Motor neuron (in vitro differentiated cells): Measurements from ENCODE around the gene KRT17. TPM values are rescaled to one million over a fixed set of nuclear protein-coding genes. Genes with fewer than 3 reads are reported as not detected.
"Not testable (repeated sequence)": the region's sequence is repeated elsewhere in the genome, so short reads cannot be mapped to it uniquely, and the experiment has no call there.

Experiments used
- ATAC-seq, 8 experiments: fragments of 200-7000 bp; cut with Tn5 transposase; replicated peaks in 6 of 8; 2 replicates each; pipeline ENCODE4 v1.8.0; 2021; ENCODE audit warnings: mild to moderate bottlenecking in 8 of 8, moderate library complexity in 8 of 8
- H3K27ac ChIP-seq, 2 donors: fragments of 250-450 bp; sonication (Bioruptor Pico); 2 replicates each; pipeline ENCODE4 v1.9.0; 2021; ENCODE audit warnings: antibody characterized with exemption in 2 of 2, mild to moderate bottlenecking in 2 of 2, moderate library complexity in 1 of 2
- H3K4me1 ChIP-seq, 2 donors: fragments of 250-450 bp; sonication (Bioruptor Pico); replicated peaks in 1 of 2; 2 replicates each; pipeline ENCODE4 v1.6.1; 2021; ENCODE audit warnings: antibody characterized with exemption in 2 of 2, mild to moderate bottlenecking in 2 of 2, moderate library complexity in 1 of 2
- H3K4me3 ChIP-seq, 5 donors: fragments of 250-450 bp; sonication (Bioruptor Pico); 2 replicates each; pipeline ENCODE4 v1.9.0; 2021; ENCODE audit warnings: antibody characterized with exemption in 5 of 5, mild to moderate bottlenecking in 5 of 5, moderate library complexity in 4 of 5
- WGBS, 10 experiments: fragments of 450-650 bp; shearing (Covaris generic); methylation state at CpG; one replicate each; pipeline ENCODE4 v1.0.0; 2022; 5-methylcytosine and 5-hydroxymethylcytosine counted together
- in situ Hi-C, 9 experiments: fragments of 400-800 bp; cut with MboI; loops; one replicate each; pipeline ENCODE4 v1.15.0; 2021; ENCODE audit warnings: low sequenced_read_pairs in 9 of 9, low pct_unique_long_range_greater_than_20kb in 2 of 9; ENCODE audit not compliant: unreplicated experiment in 9 of 9
- total RNA-seq, 8 experiments: library from RNA; unstranded; fragments of 300-600 nt; gene quantifications; 2 replicates each; pipeline versions ENCODE4 v1.2.3 to v1.2.4, GENCODE V29; 2022

The KRT17 gene
- total RNA-seq, 8 experiments from 2014 or later: 0.17 to 18.1 (median 5.8) TPM; not detected in 2

DNA sequence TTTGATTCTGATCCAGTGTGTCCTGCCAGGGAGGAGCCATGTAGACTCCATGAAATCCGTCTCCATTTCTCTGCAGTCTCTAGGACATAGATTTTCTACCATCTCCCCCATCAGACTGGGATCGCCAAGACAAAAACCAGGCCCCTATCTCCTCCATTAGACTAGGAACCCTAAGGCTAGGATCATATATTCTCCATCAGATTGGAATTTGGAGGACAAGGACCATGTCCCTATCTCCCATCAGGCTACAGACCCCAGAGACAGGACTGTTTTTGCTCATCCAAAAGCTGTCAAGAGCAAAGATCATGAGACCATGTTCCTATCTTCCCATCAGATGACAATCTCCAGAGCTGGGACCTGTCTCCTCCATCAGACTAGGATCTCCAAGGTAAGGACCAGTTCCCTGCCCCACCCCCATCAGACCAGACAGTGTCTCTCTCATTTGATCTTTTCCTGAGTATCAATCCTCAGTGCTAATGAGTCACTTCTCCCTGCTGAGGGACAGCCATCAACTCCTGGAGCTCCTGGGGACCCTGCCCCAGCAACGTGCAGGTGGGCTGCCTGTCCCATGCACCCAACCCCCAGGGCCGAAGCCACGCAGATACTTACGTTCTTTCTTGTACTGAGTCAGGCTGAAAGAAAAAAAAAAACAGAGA is 4.3 kb downstream of the KRT17 start:
- in situ Hi-C loops, ATAC-seq, H3K4me1 ChIP-seq, H3K4me3 ChIP-seq, H3K27ac ChIP-seq: not testable (repeated sequence)
- WGBS, 10 experiments: 60 to 80% (median 75%) methylated on average over 1 to 3 of the region's 6 CpGs; no CpG with 5 or more reads in 3 of the 10 experiments

- WGBS, 10 experiments: 67 to 83% (median 72%) methylated on average over 1 to 6 of the region's 20 CpGs; no CpG with 5 or more reads in 6 of the 10 experiments
- H3K4me1 ChIP-seq: no peaks in the 10 kb centered on the region
- no peak overlapping the region for H3K4me3 ChIP-seq
- no peak overlapping the region for H3K27ac ChIP-seq
- in situ Hi-C loops: no loop called here
- no peak for ATAC-seq
These were observed 5.1 kb downstream of the KRT17 start for GRCh38 chr17:41619036-41619926.

- no peak overlapping the region for H3K4me3 ChIP-seq
- WGBS, 10 experiments: 60% methylated on average over 2 of the region's 13 CpGs; no CpG with 5 or more reads in 9 of the 10 experiments
- ATAC-seq: peak in 1 of 8 experiments; percentile 24
These were observed 5.9 kb downstream of the KRT17 start for GRCh38 chr17:41618341-41619035.

DNA sequence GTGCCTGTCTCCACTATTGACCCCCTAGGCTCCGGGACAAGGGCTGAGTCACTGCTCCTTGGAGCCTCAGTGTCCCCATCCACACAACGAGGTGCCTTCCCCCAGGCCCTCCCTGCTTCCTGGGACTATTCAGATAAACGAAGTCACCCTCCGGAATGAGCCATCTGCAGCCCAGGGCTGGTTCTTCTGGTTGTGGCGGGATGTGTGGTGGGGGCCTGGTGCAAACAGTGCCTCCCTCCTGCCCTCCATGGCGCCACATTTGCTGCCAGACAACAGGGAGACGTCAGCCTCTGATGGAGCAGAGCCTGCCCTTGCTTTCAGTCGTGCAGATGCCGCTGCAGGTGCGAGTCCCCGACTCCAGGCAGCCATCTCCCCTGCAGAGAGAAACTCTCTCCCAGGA is 6.7 kb downstream of the KRT17 start:
- ATAC-seq: peak in 5 of 8 experiments; percentile 25 to 52 (median 27)
- Histone ChIP-seq H3K27ac (no peak overlapping the region), H3K4me1 (no peaks in the 10 kb centered on the region), H3K4me3 (no peak overlapping the region)
- WGBS, 10 experiments: 50 to 100% (median 55%) methylated on average over 1 to 2 of the region's 11 CpGs; no CpG with 5 or more reads in 7 of the 10 experiments
- in situ Hi-C loops: no loop called here

More at GRCh38 chr17:41618341-41619035, 5.9 kb downstream of the KRT17 start:
- Histone ChIP-seq H3K27ac (no peak overlapping the region), H3K4me1 (no peaks in the 10 kb centered on the region)
- in situ Hi-C loops: no loop called here

- no peak for ATAC-seq
- 100% methylated on average over 1 of the region's 3 CpGs; no CpG with 5 or more reads in 9 of the 10 experiments for WGBS, 10 experiments
- no peak overlapping the region for H3K4me3 ChIP-seq
- in situ Hi-C loops: no loop called here
- H3K27ac ChIP-seq: no peak overlapping the region
- H3K4me1 ChIP-seq: no peaks in the 10 kb centered on the region
These were observed 7.2 kb downstream of the KRT17 start for GRCh38 chr17:41617136-41617535.

GRCh38 chr17:41616486-41616885 is 7.9 kb downstream of the KRT17 start:
- H3K4me1 ChIP-seq, H3K27ac ChIP-seq, H3K4me3 ChIP-seq, ATAC-seq, in situ Hi-C loops: not testable (repeated sequence)
- WGBS, 10 experiments: 38 to 80% methylated on average over 1 of the region's 4 CpGs; no CpG with 5 or more reads in 8 of the 10 experiments

GRCh38 chr17:41615454-41615853 is 8.9 kb downstream of the KRT17 start:
- Histone ChIP-seq H3K4me1 (no peaks in the 10 kb centered on the region), H3K27ac (no peak overlapping the region), H3K4me3 (no peak overlapping the region)
- in situ Hi-C loops: no loop called here
- no peak for ATAC-seq
- 64 to 83% methylated on average over 1 to 4 of the region's 7 CpGs; no CpG with 5 or more reads in 8 of the 10 experiments for WGBS, 10 experiments

- H3K4me1 ChIP-seq, H3K4me3 ChIP-seq, H3K27ac ChIP-seq, in situ Hi-C loops, ATAC-seq: not testable (repeated sequence)
- WGBS, 10 experiments: 16 to 86% (median 75%) methylated on average over 1 to 3 of the region's 9 CpGs; no CpG with 5 or more reads in 6 of the 10 experiments
These were observed 9.6 kb downstream of the KRT17 start for GRCh38 chr17:41614767-41615166.

- Histone ChIP-seq H3K4me1 (no peaks in the 10 kb centered on the region), H3K27ac (no peak overlapping the region), H3K4me3 (no peak overlapping the region)
- in situ Hi-C loops: no loop called here
- ATAC-seq: no peak
- 37 to 100% (median 79%) methylated on average over 1 to 2 of the region's 5 CpGs; no CpG with 5 or more reads in 5 of the 10 experiments for WGBS, 10 experiments
These were observed 10.3 kb downstream of the KRT17 start for GRCh38 chr17:41614098-41614497.

DNA sequence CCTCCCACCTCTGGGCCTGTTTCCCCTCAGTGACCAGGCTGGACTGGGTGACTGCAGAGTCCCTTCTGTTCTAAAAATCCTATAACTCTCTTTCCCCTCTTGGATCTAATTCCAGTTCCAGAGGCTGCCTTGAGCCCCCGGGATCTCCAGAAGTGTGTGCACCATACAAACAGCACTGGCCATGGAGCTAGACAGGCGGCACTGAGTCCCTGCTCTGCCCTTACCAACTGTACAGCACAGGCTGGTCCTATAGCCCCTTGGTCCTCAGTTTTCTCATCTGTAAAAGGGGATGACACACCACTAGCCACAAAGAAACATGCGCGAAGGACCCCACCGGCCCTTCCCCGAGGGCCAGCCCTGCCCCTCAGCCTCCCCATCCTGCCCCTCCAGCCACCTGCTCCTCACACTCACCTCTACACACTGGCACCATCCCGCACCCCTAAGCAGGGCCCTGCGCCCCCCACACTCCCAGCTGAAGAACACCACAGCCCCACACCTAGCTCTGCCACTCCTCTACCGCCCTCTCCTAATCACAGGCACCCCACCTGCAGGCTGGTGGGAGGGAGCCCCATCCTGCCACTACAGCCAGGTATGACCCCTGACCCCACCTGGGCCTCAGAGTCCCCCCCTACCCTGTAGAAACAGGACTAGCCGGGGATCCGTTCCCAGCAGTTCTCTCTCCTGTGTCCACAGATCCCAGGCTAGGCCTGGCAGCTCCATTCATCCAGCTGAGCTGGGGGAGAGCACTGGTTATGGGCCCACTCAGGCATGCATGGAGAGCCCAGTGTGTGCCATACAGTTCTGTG is 10.9 kb downstream of the KRT17 start:
- no CpG with 5 or more reads among the region's 11 CpGs for WGBS, 10 experiments
- Histone ChIP-seq H3K4me1 (no peaks in the 10 kb centered on the region), H3K27ac (no peak overlapping the region), H3K4me3 (no peak overlapping the region)
- no peak for ATAC-seq
- in situ Hi-C loops: no loop called here

DNA sequence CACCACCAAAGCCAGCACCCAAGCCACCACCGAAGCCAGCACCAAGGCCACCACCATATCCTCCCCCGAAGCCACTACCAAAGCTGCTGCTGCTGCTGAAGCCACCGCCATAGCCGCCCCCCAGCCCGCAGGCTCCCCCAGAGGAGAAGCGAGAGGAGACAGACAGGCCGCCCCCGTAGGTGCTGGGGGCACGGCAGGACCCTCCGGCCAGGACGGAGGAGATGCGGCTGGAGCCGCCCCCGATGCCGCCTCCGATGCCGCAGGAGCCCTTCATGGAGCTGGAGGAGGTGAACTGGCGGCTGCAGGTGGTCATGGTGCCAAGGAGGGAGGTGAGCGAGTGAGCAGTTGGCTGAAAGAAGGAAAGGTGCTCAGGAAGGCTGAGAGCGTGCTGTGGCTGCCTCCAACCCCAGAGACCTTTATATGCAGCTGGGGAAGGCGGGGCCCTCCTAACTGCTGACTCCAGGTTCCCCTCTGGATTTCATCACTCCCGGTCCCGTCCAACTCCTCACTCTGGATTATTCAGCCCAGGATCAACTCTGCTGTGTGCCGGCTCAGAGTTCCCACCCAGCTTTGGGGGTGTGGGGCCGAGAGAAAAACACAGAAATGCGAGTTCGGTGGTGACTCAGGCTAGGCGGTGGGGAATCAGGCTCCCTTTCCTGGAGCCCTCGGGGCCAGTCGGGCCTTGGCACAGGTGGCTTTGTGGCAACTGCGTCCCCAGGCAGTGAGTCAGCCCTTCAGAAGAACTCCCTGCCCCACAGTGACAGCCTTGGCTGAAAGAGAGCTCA is 11.8 kb downstream of the KRT17 start, which contains the start of gene KRT16:
Gene KRT16, minus strand, starts transcription at position 392 of the 785 bp plus-strand sequence. Its CDS starts 79 bp downstream, at position 313.
- 21 to 60% (median 25%) methylated on average over 1 to 8 of the region's 31 CpGs; no CpG with 5 or more reads in 7 of the 10 experiments for whole genome bisulfite sequencing, 10 experiments
- H3K27ac ChIP-seq, H3K4me1 ChIP-seq, H3K4me3 ChIP-seq, in situ Hi-C loops: not testable (repeated sequence)
- peak in 6 of 8 experiments; percentile 7 to 97 (median 52) for ATAC-seq
